Neutrophil (primary cell): Measurements from ENCODE around the gene ZBTB32.

Experiments
- H3K27ac ChIP-seq: fragments of 200-600 bp; sonication (generic); 2 replicates; pipeline ENCODE4 v1.5.1; 2016; ENCODE audit warnings: mild to moderate bottlenecking, moderate library complexity
- H3K27me3 ChIP-seq: fragments of 200-600 bp; sonication (generic); 2 replicates; pipeline ENCODE4 v1.6.0; 2016; ENCODE audit warnings: mild to moderate bottlenecking
- H3K36me3 ChIP-seq: fragments of 200-600 bp; sonication (generic); 2 replicates; pipeline ENCODE4 v1.5.1; 2017
- H3K4me1 ChIP-seq, 2 experiments: fragments of 200-600 bp in 1 of 2; sonication (generic) in 1 of 2; 1 replicate in 1 of 2; 2 replicates in 1 of 2; pipeline versions ENCODE4 v1.5.1 to v1.6.1; 2013 to 2016; ENCODE audit warnings: low read depth in 1 of 2, low read length in 1 of 2, mild to moderate bottlenecking in 1 of 2, moderate library complexity in 1 of 2; ENCODE audit not compliant: control insufficient read depth in 1 of 2, insufficient read depth in 1 of 2
- H3K4me3 ChIP-seq, 2 experiments: fragments of 200-600 bp in 1 of 2; sonication (generic) in 1 of 2; 1 replicate in 1 of 2; 2 replicates in 1 of 2; pipeline ENCODE4 v1.5.1; 2013 to 2016; ENCODE audit warnings: low read depth in 1 of 2, low read length in 1 of 2, mild to moderate bottlenecking in 1 of 2, moderate library complexity in 1 of 2
- H3K9me3 ChIP-seq: fragments of 200-600 bp; sonication (generic); 2 replicates; pipeline ENCODE4 v1.5.1; 2016
- TF ChIP-seq, protein P1 (sequence below): fragments of 200-600 bp; sonication (generic); IDR thresholded peaks from 2 replicates; pipeline ENCODE4 v1.5.1; 2016; ENCODE audit warnings: antibody characterized with exemption

The ZBTB32 gene

DNA sequence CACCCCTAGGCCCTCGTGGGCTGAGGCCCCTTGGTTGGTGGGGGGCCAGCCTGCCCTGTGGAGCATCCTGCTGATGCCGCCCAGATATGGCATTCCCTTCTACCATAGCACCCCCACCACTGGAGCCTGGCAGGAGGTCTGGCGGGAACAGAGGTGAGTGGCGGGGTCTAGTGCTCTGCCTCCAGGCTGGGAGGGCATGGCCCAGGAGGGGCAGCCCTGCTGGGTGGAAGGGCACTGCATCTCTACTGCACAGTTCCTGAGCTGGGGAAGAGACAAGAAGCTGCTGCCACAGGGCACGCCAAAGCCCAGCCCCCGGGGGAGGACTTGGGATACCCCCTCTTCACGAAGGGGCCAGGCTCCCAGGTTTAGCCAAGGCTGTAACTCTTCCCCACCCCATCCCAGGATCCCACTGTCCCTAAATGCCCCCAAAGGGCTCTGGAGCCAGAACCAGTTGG, 11.0 kb downstream of the ZBTB32 start:
- Histone ChIP-seq H3K27ac (no peak overlapping the region), H3K36me3 (peaks cover 9% of the 10 kb centered on the region), H3K9me3 (no peaks in the 10 kb centered on the region), H3K4me3 (peak overlapping the region in 1 of 2 experiments; percentile 88), H3K27me3 (peaks cover 21% of the 10 kb centered on the region), H3K4me1 (peaks cover 29 to 35% of the 10 kb centered on the region in 2 experiments)
- TF ChIP-seq, protein P1, sequence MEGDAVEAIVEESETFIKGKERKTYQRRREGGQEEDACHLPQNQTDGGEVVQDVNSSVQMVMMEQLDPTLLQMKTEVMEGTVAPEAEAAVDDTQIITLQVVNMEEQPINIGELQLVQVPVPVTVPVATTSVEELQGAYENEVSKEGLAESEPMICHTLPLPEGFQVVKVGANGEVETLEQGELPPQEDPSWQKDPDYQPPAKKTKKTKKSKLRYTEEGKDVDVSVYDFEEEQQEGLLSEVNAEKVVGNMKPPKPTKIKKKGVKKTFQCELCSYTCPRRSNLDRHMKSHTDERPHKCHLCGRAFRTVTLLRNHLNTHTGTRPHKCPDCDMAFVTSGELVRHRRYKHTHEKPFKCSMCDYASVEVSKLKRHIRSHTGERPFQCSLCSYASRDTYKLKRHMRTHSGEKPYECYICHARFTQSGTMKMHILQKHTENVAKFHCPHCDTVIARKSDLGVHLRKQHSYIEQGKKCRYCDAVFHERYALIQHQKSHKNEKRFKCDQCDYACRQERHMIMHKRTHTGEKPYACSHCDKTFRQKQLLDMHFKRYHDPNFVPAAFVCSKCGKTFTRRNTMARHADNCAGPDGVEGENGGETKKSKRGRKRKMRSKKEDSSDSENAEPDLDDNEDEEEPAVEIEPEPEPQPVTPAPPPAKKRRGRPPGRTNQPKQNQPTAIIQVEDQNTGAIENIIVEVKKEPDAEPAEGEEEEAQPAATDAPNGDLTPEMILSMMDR = no peak

DNA sequence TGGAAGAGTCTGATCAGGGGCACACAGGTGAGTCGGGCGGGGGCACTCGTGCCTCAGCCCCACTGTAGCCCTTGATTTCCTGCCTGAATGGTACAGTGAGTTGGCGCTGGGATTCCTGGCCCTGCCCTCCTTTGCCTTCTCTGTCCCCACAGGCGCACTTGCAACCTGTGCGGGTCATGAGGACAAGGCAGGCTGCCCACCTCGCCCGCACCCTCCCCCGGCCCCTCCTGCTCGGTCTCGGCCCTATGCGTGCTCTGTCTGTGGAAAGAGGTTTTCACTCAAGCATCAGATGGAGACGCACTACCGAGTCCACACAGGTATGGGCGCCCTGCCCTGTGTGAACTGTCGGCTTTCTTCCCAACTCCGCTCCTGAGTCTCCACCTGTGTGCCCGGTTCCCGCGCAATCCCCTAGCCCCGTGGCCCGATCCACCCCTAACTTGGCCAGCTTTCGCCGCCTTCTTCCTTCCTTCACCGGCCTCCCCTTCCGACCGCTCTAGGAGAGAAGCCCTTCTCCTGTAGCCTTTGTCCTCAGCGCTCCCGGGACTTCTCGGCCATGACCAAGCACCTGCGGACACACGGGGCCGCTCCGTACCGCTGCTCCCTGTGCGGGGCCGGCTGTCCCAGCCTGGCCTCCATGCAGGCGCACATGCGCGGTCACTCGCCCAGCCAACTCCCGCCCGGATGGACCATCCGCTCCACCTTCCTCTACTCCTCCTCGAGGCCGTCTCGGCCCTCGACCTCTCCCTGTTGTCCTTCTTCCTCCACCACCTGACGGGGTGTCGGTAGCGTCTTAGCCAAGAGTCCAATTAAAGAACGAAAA, 11.8 kb downstream of the ZBTB32 start:
- H3K9me3 ChIP-seq = no peaks in the 10 kb centered on the region
- peaks cover 17% of the 10 kb centered on the region for H3K36me3 ChIP-seq
- peaks cover 29 to 35% of the 10 kb centered on the region in 2 experiments for H3K4me1 ChIP-seq
- H3K27ac ChIP-seq = peak overlapping the region; percentile 95
- peak overlapping the region; percentile 88 to 91 for H3K4me3 ChIP-seq
- peaks cover 13% of the 10 kb centered on the region for H3K27me3 ChIP-seq
- TF ChIP-seq, protein P1 = no peak

DNA sequence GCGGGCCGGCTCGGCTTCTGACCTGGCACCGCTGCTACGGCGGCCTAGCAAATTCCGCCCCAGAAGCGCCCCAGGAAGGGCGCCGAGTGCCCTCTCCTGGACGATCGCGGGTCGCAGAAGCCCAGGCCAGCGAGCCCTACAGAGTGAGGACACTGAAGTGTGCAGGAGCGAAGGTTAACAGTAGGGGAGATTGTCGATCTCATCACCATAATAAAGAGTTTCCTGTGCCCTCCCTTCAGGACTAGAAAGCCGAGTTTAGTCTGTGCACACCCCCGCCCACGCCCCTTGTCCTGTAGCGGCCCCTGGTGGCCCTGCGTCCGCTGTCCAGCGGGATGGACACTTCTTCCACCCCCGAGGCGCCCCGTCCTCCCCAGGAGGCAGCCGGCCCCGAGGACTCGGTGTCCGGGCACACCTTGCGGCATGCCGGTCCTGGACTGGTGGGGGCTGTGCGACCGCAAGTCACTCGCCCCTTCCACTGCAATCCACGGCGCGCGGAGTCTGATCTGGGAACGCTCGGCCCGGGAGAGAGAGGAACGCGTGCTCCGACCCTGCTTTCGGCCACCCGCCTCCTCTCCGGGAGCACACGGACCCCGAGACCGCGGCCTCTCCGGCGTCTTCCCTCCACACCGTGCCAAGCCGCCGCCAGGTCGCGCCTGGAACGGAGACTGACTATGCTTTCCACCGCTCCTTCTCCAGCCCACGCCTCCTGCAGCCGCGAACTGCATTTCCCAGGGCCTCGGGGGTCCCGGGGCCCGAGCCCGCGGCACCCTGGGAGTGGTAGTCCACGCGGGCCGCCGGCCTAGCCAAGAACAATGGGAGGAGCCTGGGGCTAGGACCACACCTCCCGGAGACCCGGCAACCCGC, 12.7 kb downstream of the ZBTB32 start:
- Histone ChIP-seq H3K27me3 (peaks cover 10% of the 10 kb centered on the region), H3K4me1 (peaks cover 29 to 35% of the 10 kb centered on the region in 2 experiments), H3K27ac (peak overlapping the region; percentile 95), H3K9me3 (no peaks in the 10 kb centered on the region), H3K36me3 (peaks cover 26% of the 10 kb centered on the region), H3K4me3 (peak overlapping the region; percentile 88 to 91)
- TF ChIP-seq, protein P1 = peak; percentile 87

DNA sequence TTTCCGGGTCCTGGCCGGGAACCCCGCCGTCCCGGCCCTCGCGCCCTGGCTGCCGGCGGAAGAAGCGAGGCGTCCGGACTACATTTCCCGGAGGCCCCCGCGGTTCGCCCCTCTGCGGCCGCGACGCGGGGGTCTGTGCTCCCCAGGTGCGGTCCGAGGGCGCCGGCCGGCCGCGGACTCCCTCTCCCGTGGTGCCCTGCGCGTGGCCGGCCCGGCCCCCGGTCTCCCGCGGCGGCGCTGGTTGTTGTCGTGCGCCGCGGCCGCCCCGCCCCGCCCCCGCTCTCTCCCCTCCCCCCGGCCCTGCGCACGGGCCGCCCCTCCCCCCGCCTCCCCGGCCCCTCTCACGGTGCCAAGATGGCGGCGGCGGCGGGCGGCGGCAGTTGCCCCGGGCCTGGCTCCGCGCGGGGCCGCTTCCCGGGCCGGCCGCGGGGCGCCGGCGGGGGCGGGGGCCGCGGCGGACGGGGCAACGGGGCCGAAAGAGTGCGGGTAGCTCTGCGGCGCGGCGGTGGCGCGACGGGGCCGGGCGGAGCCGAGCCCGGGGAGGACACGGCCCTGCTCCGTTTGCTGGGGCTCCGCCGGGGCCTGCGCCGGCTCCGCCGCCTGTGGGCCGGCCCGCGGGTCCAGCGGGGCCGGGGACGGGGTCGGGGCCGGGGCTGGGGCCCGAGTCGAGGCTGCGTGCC, 13.4 kb downstream of the ZBTB32 start, which contains the start of gene KMT2B:
TSS of gene KMT2B (plus strand) at position 339 of the 680 bp plus-strand sequence. CDS start at position 355, 16 bp downstream.
- H3K36me3 ChIP-seq = peaks cover 33% of the 10 kb centered on the region
- peak within 1 kb of the TSS; percentile 95 for H3K27ac ChIP-seq
- TF ChIP-seq, protein P1 = peak; percentile 18
- H3K4me3 ChIP-seq = peak within 1 kb of the TSS; percentile 88 to 91
- H3K27me3 ChIP-seq = peaks cover 10% of the 10 kb centered on the region
- H3K4me1 ChIP-seq = peaks cover 29 to 35% of the 10 kb centered on the region in 2 experiments
- H3K9me3 ChIP-seq = no peaks in the 10 kb centered on the region
